ENCODE data around the gene POC1A.

GRCh38 chr3:52110502-52110901, 43.7 kb downstream of the POC1A start:
- TF ChIP-seq CTCF (IDR thresholded peaks at IDR 0.05) (no peak), MAX (IDR thresholded peaks at IDR 0.05; ENCODE audit: low read depth) (no peak), MEF2A (IDR thresholded peaks at IDR 0.05; ENCODE audit: borderline replicate concordance, low read depth) (no peak), POLR2AphosphoS5 (IDR thresholded peaks at IDR 0.05; ENCODE audit: low read depth, low read length) (no peak), TEAD4 (IDR thresholded peaks at IDR 0.05; ENCODE audit: borderline replicate concordance, insufficient read depth) (no peak), RAD21 (IDR thresholded peaks at IDR 0.05; ENCODE audit: low read length) (no peak), NRF1 (IDR thresholded peaks at IDR 0.05; ENCODE audit: low read depth, low read length) (no peak)
